Measurements from ENCODE around the gene EFNA5. TPM values are rescaled to one million over a fixed set of nuclear protein-coding genes. Genes with fewer than 3 reads are reported as not detected.

Gene EFNA5
- total and polyA plus RNA-seq, 8 donors = 0.29 to 187 (median 3.1) TPM

DNA sequence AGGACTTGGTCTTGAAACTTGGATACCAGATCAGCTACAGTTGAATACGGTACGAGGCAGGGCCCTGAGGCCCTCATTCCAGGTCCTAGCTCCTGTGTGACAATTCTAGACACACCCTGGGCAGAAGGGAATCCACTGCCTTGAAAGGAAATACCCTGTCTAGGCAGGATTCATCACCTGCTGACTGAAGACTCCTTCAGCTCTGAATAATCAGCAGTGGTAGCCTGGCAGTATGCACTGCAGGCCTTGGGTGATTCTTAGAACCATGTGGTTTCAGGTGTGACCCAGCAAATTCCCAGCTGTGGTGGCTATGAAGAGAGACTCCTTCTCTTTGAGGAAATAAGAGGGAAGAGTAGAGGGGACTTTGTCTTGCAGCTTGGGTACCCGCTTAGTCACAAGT lies 17.2 kb upstream of the EFNA5 start:
- no peak for TF ChIP-seq POLR2A (IDR thresholded peaks at IDR 0.05)
- TF ChIP-seq EP300 (IDR thresholded peaks at IDR 0.05) = no peak
- TF ChIP-seq CTCF (IDR thresholded peaks at IDR 0.05) = no peak
- TF ChIP-seq POLR2AphosphoS5 (IDR thresholded peaks at IDR 0.05) = no peak
- Histone ChIP-seq H3K27me3 (no peaks in the 10 kb centered on the region), H3K4me1 (no peaks in the 10 kb centered on the region), H3K4me3 (no peak overlapping the region), H3K36me3 (no peaks in the 10 kb centered on the region), H3K27ac (no peak overlapping the region), H3K9me3 (peaks cover 0 to 17% (median 0%) of the 10 kb centered on the region in 4 donors)
- intact Hi-C loops (cut with DNase I; ENCODE audit: low total_unique reads) = no loop called here
- 84 to 100% (median 96%) methylated on average over 3 of the region's 3 CpGs for WGBS, 5 donors
- no peak for DNase-seq

DNA sequence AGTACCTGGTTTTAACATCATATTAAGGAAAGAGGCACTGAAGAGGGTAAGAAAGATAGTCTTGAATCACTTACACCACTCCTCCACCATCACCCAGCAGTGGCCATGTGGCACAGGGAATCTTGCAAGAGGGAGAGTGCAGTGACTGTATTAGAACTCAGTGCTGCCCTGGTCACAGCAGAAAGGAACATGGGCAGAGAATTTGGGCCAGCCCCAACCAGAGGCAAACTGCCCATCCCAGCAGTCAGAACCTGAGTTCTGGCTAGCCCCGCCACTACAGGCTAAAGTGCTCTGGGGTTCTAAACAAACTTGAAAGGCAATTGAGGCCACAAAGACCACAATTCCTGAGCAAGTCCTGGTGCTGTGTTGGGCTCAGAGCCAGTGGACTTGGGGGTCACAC lies 16.7 kb upstream of the EFNA5 start:
- no peak for DNase-seq
- intact Hi-C loops (cut with DNase I; ENCODE audit: low total_unique reads) = no loop called here
- H3K9me3 ChIP-seq = peaks cover 0 to 15% (median 0%) of the 10 kb centered on the region in 4 donors
- WGBS, 5 donors = 88 to 100% (median 93%) methylated on average over 1 of the region's 1 CpG; no CpG with 5 or more reads in 1 of the 5 donors
- no peaks in the 10 kb centered on the region for H3K36me3 ChIP-seq
- H3K4me3 ChIP-seq = no peak overlapping the region
- H3K27ac ChIP-seq = no peak overlapping the region
- H3K4me1 ChIP-seq = no peaks in the 10 kb centered on the region
- no peaks in the 10 kb centered on the region for H3K27me3 ChIP-seq
- TF ChIP-seq POLR2A (IDR thresholded peaks at IDR 0.05) = no peak
- no peak for TF ChIP-seq CTCF (IDR thresholded peaks at IDR 0.05)
- no peak for TF ChIP-seq EP300 (IDR thresholded peaks at IDR 0.05)
- TF ChIP-seq POLR2AphosphoS5 (IDR thresholded peaks at IDR 0.05) = no peak

GRCh38 chr5:107682533-107682932 lies 11.8 kb upstream of the EFNA5 start:
- Histone ChIP-seq H3K9me3 (no peaks in the 10 kb centered on the region), H3K4me3 (no peak overlapping the region), H3K27ac (no peak overlapping the region), H3K27me3 (no peaks in the 10 kb centered on the region), H3K4me1 (no peaks in the 10 kb centered on the region), H3K36me3 (no peaks in the 10 kb centered on the region)
- WGBS, 5 donors = 54 to 69% (median 65%) methylated on average over 3 of the region's 3 CpGs
- TF ChIP-seq POLR2AphosphoS5 (IDR thresholded peaks at IDR 0.05) = no peak
- no peak for TF ChIP-seq CTCF (IDR thresholded peaks at IDR 0.05)
- TF ChIP-seq EP300 (IDR thresholded peaks at IDR 0.05) = no peak
- TF ChIP-seq POLR2A (IDR thresholded peaks at IDR 0.05) = no peak
- DNase-seq = no peak
- intact Hi-C loops (cut with DNase I; ENCODE audit: low total_unique reads) = no loop called here

DNA sequence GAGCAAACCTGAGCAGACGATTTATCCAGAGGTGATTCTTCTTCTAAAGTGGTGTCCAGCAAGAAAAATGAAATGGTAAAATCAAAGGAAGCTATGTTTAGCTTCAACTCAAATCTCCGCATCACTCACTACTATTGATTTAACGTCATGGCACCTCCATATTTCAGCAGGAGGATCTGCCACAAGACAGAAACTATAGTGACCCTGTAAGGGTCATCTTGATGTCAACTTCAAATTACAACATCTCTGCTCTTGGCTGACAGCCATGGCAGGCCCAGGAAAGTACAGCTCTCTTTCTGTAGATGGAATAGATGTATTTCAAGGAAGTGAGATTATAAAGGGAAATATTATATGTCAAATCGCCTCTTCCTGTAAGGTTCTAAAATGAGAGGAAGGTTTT lies 10.1 kb upstream of the EFNA5 start:
- WGBS, 5 donors = 79 to 92% (median 81%) methylated on average over 4 of the region's 4 CpGs
- TF ChIP-seq POLR2A (IDR thresholded peaks at IDR 0.05) (no peak), EP300 (IDR thresholded peaks at IDR 0.05) (no peak), POLR2AphosphoS5 (IDR thresholded peaks at IDR 0.05) (no peak), CTCF (IDR thresholded peaks at IDR 0.05) (no peak)

More for the DNA sequence above, 10.1 kb upstream of the EFNA5 start:
- no peak for DNase-seq
- Histone ChIP-seq H3K27me3 (no peaks in the 10 kb centered on the region), H3K4me3 (no peak overlapping the region), H3K9me3 (no peaks in the 10 kb centered on the region), H3K27ac (no peak overlapping the region), H3K36me3 (no peaks in the 10 kb centered on the region), H3K4me1 (no peaks in the 10 kb centered on the region)
- intact Hi-C loops (cut with DNase I; ENCODE audit: low total_unique reads) = no loop called here
